HG02840 (cell line): ENCODE measurements around the gene RALGPS1.

Source experiments
- ATAC-seq: cut with Tn5 transposase; IDR thresholded peaks from one replicate; pipeline ENCODE4 v1.9.1; 2021; ENCODE audit warnings: mild to moderate bottlenecking, moderate library complexity, moderate number of reproducible peaks; ENCODE audit not compliant: unreplicated experiment, low FRiP score

Gene RALGPS1

GRCh38 chr9:127089631-127090081 lies 175.1 kb downstream of the RALGPS1 start:
- no peak for ATAC-seq

GRCh38 chr9:127090341-127090985 lies 175.9 kb downstream of the RALGPS1 start:
- ATAC-seq = no peak

- no peak for ATAC-seq
These were observed 176.9 kb downstream of the RALGPS1 start for GRCh38 chr9:127091526-127091925.

GRCh38 chr9:127092041-127092608 lies 177.5 kb downstream of the RALGPS1 start:
- ATAC-seq = no peak

- no peak for ATAC-seq
These were observed 178.9 kb downstream of the RALGPS1 start for GRCh38 chr9:127093319-127094020.

- no peak for ATAC-seq
These were observed 180.8 kb downstream of the RALGPS1 start for GRCh38 chr9:127095411-127095810.

- no peak for ATAC-seq
These were observed 181.6 kb downstream of the RALGPS1 start for GRCh38 chr9:127096208-127096607.

- no peak for ATAC-seq
These were observed 183.1 kb downstream of the RALGPS1 start for GRCh38 chr9:127097683-127098082.

GRCh38 chr9:127098916-127099553 lies 184.5 kb downstream of the RALGPS1 start:
- no peak for ATAC-seq

- no peak for ATAC-seq
These were observed 185.1 kb downstream of the RALGPS1 start for GRCh38 chr9:127099664-127100063.

GRCh38 chr9:127102176-127102575 lies 187.6 kb downstream of the RALGPS1 start:
- ATAC-seq = no peak

GRCh38 chr9:127102788-127103187 lies 188.2 kb downstream of the RALGPS1 start:
- ATAC-seq = no peak

GRCh38 chr9:127104581-127105311 lies 190.2 kb downstream of the RALGPS1 start:
- no peak for ATAC-seq

- ATAC-seq = no peak
These were observed 191.4 kb downstream of the RALGPS1 start for GRCh38 chr9:127105805-127106465.

- no peak for ATAC-seq
These were observed 191.9 kb downstream of the RALGPS1 start for GRCh38 chr9:127106466-127106855.

GRCh38 chr9:127107171-127107928 lies 192.8 kb downstream of the RALGPS1 start:
- no peak for ATAC-seq

- no peak for ATAC-seq
These were observed 193.6 kb downstream of the RALGPS1 start for GRCh38 chr9:127107929-127108876.

- no peak for ATAC-seq
These were observed 194.7 kb downstream of the RALGPS1 start for GRCh38 chr9:127109212-127109711.
